GM12891 (cell line): ENCODE results near the gene TEDC1.

Source experiments
- POLR2A ChIP-seq: IDR thresholded peaks from 2 replicates; pipeline ENCODE4 v1.6.1; 2011; ENCODE audit warnings: low read depth, low read length, control low read depth
- POLR2AphosphoS5 ChIP-seq: IDR thresholded peaks from 2 replicates; pipeline ENCODE4 v1.6.1; 2011; ENCODE audit warnings: low read depth, low read length, control low read depth
- TAF1 ChIP-seq: IDR thresholded peaks from 2 replicates; pipeline ENCODE4 v1.6.1; 2011; ENCODE audit warnings: low read depth, low read length, control low read depth

DNA sequence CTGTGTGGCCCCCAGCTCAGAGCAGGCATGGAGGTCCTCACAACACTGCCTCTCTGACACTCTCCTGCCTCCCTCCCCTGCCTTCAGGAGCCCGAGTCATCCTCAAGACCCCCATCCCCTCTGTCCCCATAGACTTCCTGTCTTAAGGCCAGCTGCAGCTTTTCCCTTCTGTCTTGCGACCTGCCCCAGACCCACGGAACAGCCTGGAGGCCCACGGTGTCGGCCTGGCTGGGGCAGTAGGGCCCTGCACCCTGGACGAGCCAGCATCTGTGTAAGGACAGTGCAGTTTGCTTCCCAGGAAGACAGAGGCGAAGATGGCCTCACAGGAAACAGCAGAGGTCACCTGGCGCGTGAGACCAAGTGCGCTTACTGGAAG lies 9.7 kb downstream of the TEDC1 start:
- no peak for TF ChIP-seq POLR2AphosphoS5
- TF ChIP-seq POLR2A = no peak
- TF ChIP-seq TAF1 = no peak
